PFSK-1 (cell line): Measurements from ENCODE around the gene SP3.

Experiments used
- FOXP2 ChIP-seq: optimal IDR thresholded peaks from 2 replicates; pipeline ENCODE3; 2011; ENCODE audit warnings: borderline replicate concordance, control low read depth, inconsistent platforms; ENCODE audit not compliant: insufficient read depth; ENCODE audit errors: extremely low read length, extremely low read depth
- POLR2AphosphoS5 ChIP-seq: IDR thresholded peaks from 2 replicates; pipeline ENCODE4 v1.6.1; 2012; ENCODE audit warnings: low read depth, mild to moderate bottlenecking, control low read depth, low read length, moderate library complexity
- REST ChIP-seq, 2 experiments: IDR thresholded peaks; 2 replicates each; pipeline versions ENCODE4 v1.6.1 to v1.8.0; 2011 to 2012; ENCODE audit warnings: low read depth in 2 of 2, low read length in 2 of 2, control low read depth in 1 of 2, inconsistent platforms in 1 of 2, mild to moderate bottlenecking in 1 of 2, moderate library complexity in 1 of 2; ENCODE audit not compliant: insufficient read depth in 1 of 2
- SIN3A ChIP-seq: IDR thresholded peaks from 2 replicates; pipeline ENCODE4 v1.6.1; 2012; ENCODE audit warnings: mild to moderate bottlenecking, low read length, moderate library complexity, borderline replicate concordance; ENCODE audit not compliant: insufficient read depth
- TAF1 ChIP-seq: IDR thresholded peaks from 2 replicates; pipeline ENCODE4 v1.6.1; 2012; ENCODE audit warnings: low read length, control low read depth, borderline replicate concordance; ENCODE audit not compliant: insufficient read depth

The SP3 gene

GRCh38 chr2:173993459-173993858, 28.3 kb upstream of the SP3 start:
- no peak for TF ChIP-seq REST (IDR thresholded peaks at IDR 0.05; ENCODE audit: insufficient read depth in 1 of 2, low read depth in 2 of 2, low read length in 2 of 2)
- TF ChIP-seq SIN3A: no peak
- no peak for TF ChIP-seq TAF1
- TF ChIP-seq POLR2AphosphoS5: no peak
- no peak for TF ChIP-seq FOXP2

GRCh38 chr2:173991856-173992588, 26.8 kb upstream of the SP3 start:
- no peak for TF ChIP-seq FOXP2
- TF ChIP-seq SIN3A: no peak
- TF ChIP-seq POLR2AphosphoS5: no peak
- no peak for TF ChIP-seq REST (IDR thresholded peaks at IDR 0.05; ENCODE audit: insufficient read depth in 1 of 2, low read depth in 2 of 2, low read length in 2 of 2)
- TF ChIP-seq TAF1: no peak

- TF ChIP-seq REST (IDR thresholded peaks at IDR 0.05; ENCODE audit: insufficient read depth in 1 of 2, low read depth in 2 of 2, low read length in 2 of 2) (no peak), SIN3A (no peak), POLR2AphosphoS5 (no peak), FOXP2 (no peak), TAF1 (no peak)
Measured at GRCh38 chr2:173990970-173991819, 26.0 kb upstream of the SP3 start.

- TF ChIP-seq POLR2AphosphoS5 (no peak), TAF1 (no peak), REST (IDR thresholded peaks at IDR 0.05; ENCODE audit: insufficient read depth in 1 of 2, low read depth in 2 of 2, low read length in 2 of 2) (no peak), FOXP2 (no peak), SIN3A (no peak)
Measured at GRCh38 chr2:173990245-173990644, 25.1 kb upstream of the SP3 start.
